Aorta (tissue), 5 donors: ENCODE measurements around the gene PKP4. TPM values are rescaled to one million over a fixed set of nuclear protein-coding genes. Genes with fewer than 3 reads are reported as not detected.

ENCODE experiments used
- ATAC-seq: fragments of 200-7000 bp; cut with Tn5 transposase; one replicate; pipeline ENCODE4 v1.9.1; 2022; ENCODE audit warnings: moderate library complexity; ENCODE audit not compliant: low FRiP score
- DNase-seq, 2 donors: peaks; one replicate each; pipeline ENCODE4 v3.0.0-alpha.2; 2020
- H3K27ac ChIP-seq, 2 donors: one replicate each; pipeline ENCODE4 v1.5.1; 2013; ENCODE audit warnings: low read length in 2 of 2, mild to moderate bottlenecking in 2 of 2, moderate library complexity in 2 of 2, control low read depth in 1 of 2, inconsistent platforms in 1 of 2, low read depth in 1 of 2
- H3K27me3 ChIP-seq, 2 donors: one replicate each; pipeline ENCODE4 v1.6.1; 2013; ENCODE audit warnings: control low read depth in 1 of 2, low read length in 1 of 2, mild to moderate bottlenecking in 1 of 2, moderate library complexity in 1 of 2; ENCODE audit not compliant: insufficient read depth in 2 of 2, control insufficient read depth in 1 of 2
- H3K36me3 ChIP-seq, 2 donors: one replicate each; pipeline ENCODE4 v1.6.1; 2013; ENCODE audit warnings: control low read depth in 1 of 2, low read length in 1 of 2, mild to moderate bottlenecking in 1 of 2; ENCODE audit not compliant: insufficient read depth in 2 of 2, control insufficient read depth in 1 of 2
- H3K4me1 ChIP-seq, 2 donors: one replicate each; pipeline ENCODE4 v1.6.1; 2013; ENCODE audit warnings: low read length in 2 of 2, control low read depth in 1 of 2, mild to moderate bottlenecking in 1 of 2, moderate library complexity in 1 of 2; ENCODE audit not compliant: insufficient read depth in 2 of 2, control insufficient read depth in 1 of 2
- H3K4me3 ChIP-seq, 2 donors: one replicate each; pipeline ENCODE4 v1.5.1; 2013; ENCODE audit warnings: low read length in 2 of 2, control low read depth in 1 of 2, mild to moderate bottlenecking in 1 of 2
- H3K9me3 ChIP-seq: one replicate; pipeline ENCODE4 v1.6.1; 2013; ENCODE audit warnings: mild to moderate bottlenecking, low read length; ENCODE audit not compliant: control insufficient read depth
- WGBS, 2 donors: extraction: QIAGEN DNeasy Blood & Tissue Kit; methylation state at CpG; one replicate each; pipeline ENCODE4 v1.1.7; 2013; 5-methylcytosine and 5-hydroxymethylcytosine counted together
- intact Hi-C, 2 donors: fragments of 100-400 bp; cut with DNase I; formaldehyde crosslinking; loops; one replicate each; pipeline versions ENCODE4 v1.14.2 to v1.15.0; 2022
- polyA plus RNA-seq, 2 donors: library from polyadenylated mRNA; stranded (reverse); fragments of 200-250 nt; gene quantifications; one replicate each; pipeline ENCODE4 v1.2.3, GENCODE V29; 2013
- total RNA-seq, 2 donors: library from RNA; stranded (reverse); fragmentation: NEBNext Ultra II Directional; extraction: Animal tissue kit (Norgen Biotek cat#: 25700); gene quantifications; one replicate each; pipeline ENCODE4 v1.2.1, GENCODE V29; 2021
- donor health status: healthy with polysubstance abuse.
- donor health status: Bipolar disorder and iron deficiency.
- donor health status: DM: no; HTN: no; CAD: no.
- donor health status: DM: no; HTN: no; CAD: no.
- donor health status: DM: yes; HTN: yes; CAD: no.

PKP4 gene
- total and polyA plus RNA-seq, 4 donors: 17.7 to 128 (median 44.0) TPM

- DNase-seq: no peak
- Histone ChIP-seq H3K36me3 (no peaks in the 10 kb centered on the region), H3K27me3 (no peaks in the 10 kb centered on the region), H3K27ac (no peak overlapping the region), H3K4me1 (no peaks in the 10 kb centered on the region), H3K9me3 (no peaks in the 10 kb centered on the region), H3K4me3 (no peak overlapping the region)
- no peak for ATAC-seq
- WGBS, 2 donors: 70 to 71% methylated on average over 7 of the region's 7 CpGs
- intact Hi-C loops: no loop called here
These were observed 180.6 kb downstream of the PKP4 start for GRCh38 chr2:158637357-158637756.

GRCh38 chr2:158644139-158644538 lies 187.4 kb downstream of the PKP4 start:
- peaks cover 0 to 2% of the 10 kb centered on the region in 2 donors for H3K36me3 ChIP-seq
- DNase-seq (no peak), ATAC-seq (no peak)
- H3K9me3 ChIP-seq: no peaks in the 10 kb centered on the region
- no peaks in the 10 kb centered on the region for H3K27me3 ChIP-seq
- intact Hi-C loops: no loop called here
- WGBS, 2 donors: 72 to 73% methylated on average over 4 of the region's 4 CpGs
- H3K27ac ChIP-seq: no peak overlapping the region
- H3K4me1 ChIP-seq: no peaks in the 10 kb centered on the region
- no peak overlapping the region for H3K4me3 ChIP-seq

GRCh38 chr2:158645299-158645698 lies 188.5 kb downstream of the PKP4 start:
- Histone ChIP-seq H3K9me3 (no peaks in the 10 kb centered on the region), H3K27ac (no peak overlapping the region), H3K36me3 (peaks cover 0 to 2% of the 10 kb centered on the region in 2 donors), H3K4me1 (no peaks in the 10 kb centered on the region), H3K4me3 (no peak overlapping the region), H3K27me3 (no peaks in the 10 kb centered on the region)
- ATAC-seq (no peak), DNase-seq (no peak)
- WGBS, 2 donors: 96% methylated on average over 6 of the region's 6 CpGs
- intact Hi-C loops: no loop called here

- H3K9me3 ChIP-seq: no peaks in the 10 kb centered on the region
- DNase-seq (no peak), ATAC-seq (no peak)
- no peak overlapping the region for H3K27ac ChIP-seq
- no peaks in the 10 kb centered on the region for H3K27me3 ChIP-seq
- no peak overlapping the region for H3K4me3 ChIP-seq
- intact Hi-C loops: no loop called here
- H3K36me3 ChIP-seq: peaks cover 0 to 2% of the 10 kb centered on the region in 2 donors
- 96 to 98% methylated on average over 2 of the region's 2 CpGs for WGBS, 2 donors
- no peaks in the 10 kb centered on the region for H3K4me1 ChIP-seq
These were observed 190.9 kb downstream of the PKP4 start for GRCh38 chr2:158647436-158648231.

- intact Hi-C loops: no loop called here
- no peaks in the 10 kb centered on the region for H3K4me1 ChIP-seq
- no peak overlapping the region for H3K27ac ChIP-seq
- DNase-seq (no peak), ATAC-seq (no peak)
- H3K9me3 ChIP-seq: no peaks in the 10 kb centered on the region
- no peak overlapping the region for H3K4me3 ChIP-seq
- WGBS, 2 donors: 94 to 95% methylated on average over 2 of the region's 2 CpGs
- no peaks in the 10 kb centered on the region for H3K36me3 ChIP-seq
- H3K27me3 ChIP-seq: no peaks in the 10 kb centered on the region
These were observed 193.1 kb downstream of the PKP4 start for GRCh38 chr2:158649846-158650245.

- intact Hi-C loops: no loop called here
- no peaks in the 10 kb centered on the region for H3K36me3 ChIP-seq
- no peak overlapping the region for H3K27ac ChIP-seq
- no peaks in the 10 kb centered on the region for H3K27me3 ChIP-seq
- H3K4me1 ChIP-seq: no peaks in the 10 kb centered on the region
- no peak for DNase-seq
- H3K9me3 ChIP-seq: no peaks in the 10 kb centered on the region
- ATAC-seq: no peak
- H3K4me3 ChIP-seq: no peak overlapping the region
- WGBS, 2 donors: 96 to 97% methylated on average over 6 of the region's 6 CpGs
These were observed 194.1 kb downstream of the PKP4 start for GRCh38 chr2:158650646-158651357.

GRCh38 chr2:158651358-158652057 lies 194.8 kb downstream of the PKP4 start:
- Histone ChIP-seq H3K27ac (no peak overlapping the region), H3K36me3 (no peaks in the 10 kb centered on the region), H3K4me1 (no peaks in the 10 kb centered on the region), H3K27me3 (no peaks in the 10 kb centered on the region), H3K4me3 (no peak overlapping the region), H3K9me3 (no peaks in the 10 kb centered on the region)
- no peak for DNase-seq
- 33 to 56% methylated on average over 6 of the region's 6 CpGs for whole genome bisulfite sequencing, 2 donors
- no peak for ATAC-seq
- intact Hi-C loops: no loop called here

GRCh38 chr2:158655628-158656027 lies 198.9 kb downstream of the PKP4 start:
- intact Hi-C loops: no loop called here
- Histone ChIP-seq H3K9me3 (no peaks in the 10 kb centered on the region), H3K27ac (no peak overlapping the region), H3K27me3 (no peaks in the 10 kb centered on the region), H3K4me1 (no peaks in the 10 kb centered on the region), H3K4me3 (no peak overlapping the region), H3K36me3 (no peaks in the 10 kb centered on the region)
- DNase-seq (no peak), ATAC-seq (no peak)
- WGBS, 2 donors: 47 to 58% methylated on average over 3 of the region's 3 CpGs
